Measurements from ENCODE around the gene SMIM5. TPM values are rescaled to one million over a fixed set of nuclear protein-coding genes. Genes with fewer than 3 reads are reported as not detected.

SMIM5 gene
- total RNA-seq, 1 donor from 2014 or later = not detected

GRCh38 chr17:75601057-75601987 lies 31.9 kb upstream of the SMIM5 start:
- H3K9me3 Mint-ChIP-seq = no peaks in the 10 kb centered on the region
- no peaks in the 10 kb centered on the region for H3K36me3 ChIP-seq
- DNase-seq (ENCODE audit: low spot score) = peak; percentile 75
- H3K9ac ChIP-seq = no peak overlapping the region
- no peaks in the 10 kb centered on the region for H4K20me1 ChIP-seq (ENCODE audit: low read depth)
- H3K27ac Mint-ChIP-seq = no peak overlapping the region
- H3K9me3 ChIP-seq (ENCODE audit: low read depth) = no peaks in the 10 kb centered on the region
- no peak overlapping the region for H2AFZ ChIP-seq (replicated peaks)
- TF ChIP-seq CTCF (IDR thresholded peaks at IDR 0.05) = peak; percentile 83
- TF ChIP-seq EZH2 (IDR thresholded peaks at IDR 0.05) = no peak
- no peaks in the 10 kb centered on the region for H3K4me1 Mint-ChIP-seq
- peaks cover 5% of the 10 kb centered on the region for H3F3A ChIP-seq (ENCODE audit: low read depth)
- H3K4me3 ChIP-seq = no peak overlapping the region
- peaks cover 2% of the 10 kb centered on the region for H3K27me3 Mint-ChIP-seq (ENCODE audit: insufficient read depth, low read depth)
- H3K79me2 ChIP-seq (ENCODE audit: low read depth) = no peaks in the 10 kb centered on the region
- no peaks in the 10 kb centered on the region for H3K36me3 Mint-ChIP-seq
- no peaks in the 10 kb centered on the region for H3K27me3 ChIP-seq
- no peak overlapping the region for H3K4me3 Mint-ChIP-seq
- no peaks in the 10 kb centered on the region for H3K4me1 ChIP-seq
- no peak overlapping the region for H3K4me2 ChIP-seq
- no peak overlapping the region for H3K27ac ChIP-seq

- Histone ChIP-seq H3K79me2 (ENCODE audit: low read depth) (no peaks in the 10 kb centered on the region), H2AFZ (replicated peaks) (no peak overlapping the region), H3K4me3 (no peak overlapping the region), H3F3A (ENCODE audit: low read depth) (peaks cover 5% of the 10 kb centered on the region), H3K27me3 (no peaks in the 10 kb centered on the region), H3K9ac (no peak overlapping the region), H3K4me1 (no peaks in the 10 kb centered on the region), H3K36me3 (no peaks in the 10 kb centered on the region), H3K4me2 (no peak overlapping the region), H3K9me3 (ENCODE audit: low read depth) (no peaks in the 10 kb centered on the region), H3K27ac (no peak overlapping the region), H4K20me1 (ENCODE audit: low read depth) (no peaks in the 10 kb centered on the region)
- Mint-ChIP-seq H3K4me1 (no peaks in the 10 kb centered on the region), H3K9me3 (no peaks in the 10 kb centered on the region), H3K4me3 (no peak overlapping the region), H3K27ac (no peak overlapping the region), H3K27me3 (ENCODE audit: insufficient read depth, low read depth) (peaks cover 2% of the 10 kb centered on the region), H3K36me3 (no peaks in the 10 kb centered on the region)
- peak; percentile 1 for DNase-seq (ENCODE audit: low spot score)
- TF ChIP-seq EZH2phosphoT487 (IDR thresholded peaks at IDR 0.05) (no peak), CTCF (IDR thresholded peaks at IDR 0.05) (no peak), EZH2 (IDR thresholded peaks at IDR 0.05) (no peak)
These were observed 30.6 kb upstream of the SMIM5 start for GRCh38 chr17:75602644-75603043.

- H3K27ac Mint-ChIP-seq = no peak overlapping the region
- H3K36me3 Mint-ChIP-seq = no peaks in the 10 kb centered on the region
- Histone ChIP-seq H3K9me3 (ENCODE audit: low read depth) (no peaks in the 10 kb centered on the region), H3K36me3 (no peaks in the 10 kb centered on the region), H3K4me1 (no peaks in the 10 kb centered on the region), H3F3A (ENCODE audit: low read depth) (peaks cover 5% of the 10 kb centered on the region), H3K79me2 (ENCODE audit: low read depth) (no peaks in the 10 kb centered on the region), H3K9ac (no peak overlapping the region), H3K27me3 (no peaks in the 10 kb centered on the region), H2AFZ (replicated peaks) (no peak overlapping the region), H3K4me3 (no peak overlapping the region), H3K27ac (no peak overlapping the region), H3K4me2 (no peak overlapping the region), H4K20me1 (ENCODE audit: low read depth) (no peaks in the 10 kb centered on the region)
- H3K27me3 Mint-ChIP-seq (ENCODE audit: insufficient read depth, low read depth) = peaks cover 2% of the 10 kb centered on the region
- TF ChIP-seq EZH2phosphoT487 (IDR thresholded peaks at IDR 0.05) (no peak), EZH2 (IDR thresholded peaks at IDR 0.05) (no peak), CTCF (IDR thresholded peaks at IDR 0.05) (no peak)
- no peaks in the 10 kb centered on the region for H3K9me3 Mint-ChIP-seq
- peak; percentile 1 for DNase-seq (ENCODE audit: low spot score)
- H3K4me3 Mint-ChIP-seq = no peak overlapping the region
- H3K4me1 Mint-ChIP-seq = no peaks in the 10 kb centered on the region
These were observed 30.1 kb upstream of the SMIM5 start for GRCh38 chr17:75603123-75603522.

Data from neural progenitor cell (in vitro differentiated cells).